ENCODE measurements around the gene TSSC4.

TSSC4 gene

GRCh38 chr11:2409126-2409525, 8.6 kb downstream of the TSSC4 start:
- no peak for TF ChIP-seq GATA1 (IDR thresholded peaks at IDR 0.05; ENCODE audit: low read depth, low read length)
- no peak for TF ChIP-seq POLR2A (IDR thresholded peaks at IDR 0.05; ENCODE audit: low read length)
- no peak for DNase-seq

DNA sequence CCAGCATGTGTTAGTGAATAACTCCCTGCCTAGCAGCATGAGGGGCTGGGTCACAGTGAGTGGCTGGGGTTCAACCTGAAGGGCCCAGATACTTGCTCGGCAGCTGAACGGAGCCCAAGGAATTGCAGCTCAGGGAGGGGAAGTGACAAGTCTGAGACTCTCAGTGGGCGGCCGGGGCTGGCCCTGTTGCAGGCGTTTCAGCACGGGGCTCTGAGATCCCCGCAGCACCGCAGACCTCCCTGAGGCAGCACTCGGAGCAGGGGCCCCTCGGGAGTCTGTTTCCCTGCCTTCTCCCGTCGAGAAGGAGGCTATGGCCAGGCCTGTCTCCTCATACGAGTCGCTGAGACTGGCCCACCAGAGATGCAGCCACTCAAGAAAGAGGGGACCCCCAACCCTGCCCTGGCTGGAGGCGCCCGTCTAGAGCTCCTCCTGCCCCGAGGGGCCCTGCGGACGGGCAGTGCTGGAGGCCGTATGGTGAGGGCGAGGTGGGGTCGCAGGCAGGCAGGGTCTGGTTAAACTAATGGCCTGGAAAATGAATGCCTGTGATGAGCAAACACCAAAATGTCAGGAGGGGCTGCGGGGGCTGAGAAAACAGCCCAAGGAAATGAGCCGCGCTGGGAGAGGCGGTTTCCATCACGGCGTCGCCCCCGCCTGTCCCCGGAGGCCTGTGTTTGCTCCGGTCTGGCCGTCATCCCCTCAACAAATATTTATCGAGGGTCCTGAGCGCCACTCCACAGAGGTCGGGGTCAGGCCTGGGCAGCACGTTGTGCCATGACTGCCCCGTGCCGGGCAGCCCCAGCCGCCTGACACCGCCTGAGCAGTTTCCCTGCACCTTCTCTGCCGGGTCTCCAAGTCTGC, 9.3 kb downstream of the TSSC4 start:
- no peak for DNase-seq
- TF ChIP-seq GATA1 (IDR thresholded peaks at IDR 0.05; ENCODE audit: low read depth, low read length) (no peak), POLR2A (IDR thresholded peaks at IDR 0.05; ENCODE audit: low read length) (no peak)

DNA sequence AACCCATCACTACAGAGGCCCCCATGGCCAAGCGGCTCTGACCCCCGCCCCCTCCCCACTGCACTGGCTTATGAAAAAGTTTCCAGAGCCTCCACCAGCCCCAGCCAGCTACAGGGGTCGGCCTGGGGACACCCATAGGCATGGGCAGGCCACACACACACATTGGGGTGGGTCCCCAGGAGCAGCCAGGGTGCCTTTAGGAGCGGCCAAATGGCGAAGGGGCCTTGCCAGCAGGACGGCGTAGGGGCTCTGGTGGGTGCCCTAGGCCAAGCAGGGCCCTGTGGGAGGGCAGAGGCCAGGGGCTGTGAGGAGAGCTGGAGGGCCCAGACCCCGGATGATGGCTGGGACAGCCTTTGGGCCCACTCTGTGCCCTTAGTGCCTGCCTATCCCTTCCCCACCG, 10.1 kb downstream of the TSSC4 start:
- DNase-seq: no peak
- no peak for TF ChIP-seq POLR2A (IDR thresholded peaks at IDR 0.05; ENCODE audit: low read length)

GRCh38 chr11:2411446-2412305, 11.1 kb downstream of the TSSC4 start:
- TF ChIP-seq POLR2A (IDR thresholded peaks at IDR 0.05; ENCODE audit: low read length): no peak
- no peak for TF ChIP-seq GATA1 (IDR thresholded peaks at IDR 0.05; ENCODE audit: low read depth, low read length)
- DNase-seq: no peak

GRCh38 chr11:2412323-2412722, 11.8 kb downstream of the TSSC4 start:
- TF ChIP-seq GATA1 (IDR thresholded peaks at IDR 0.05; ENCODE audit: low read depth, low read length): no peak
- DNase-seq: no peak

DNA sequence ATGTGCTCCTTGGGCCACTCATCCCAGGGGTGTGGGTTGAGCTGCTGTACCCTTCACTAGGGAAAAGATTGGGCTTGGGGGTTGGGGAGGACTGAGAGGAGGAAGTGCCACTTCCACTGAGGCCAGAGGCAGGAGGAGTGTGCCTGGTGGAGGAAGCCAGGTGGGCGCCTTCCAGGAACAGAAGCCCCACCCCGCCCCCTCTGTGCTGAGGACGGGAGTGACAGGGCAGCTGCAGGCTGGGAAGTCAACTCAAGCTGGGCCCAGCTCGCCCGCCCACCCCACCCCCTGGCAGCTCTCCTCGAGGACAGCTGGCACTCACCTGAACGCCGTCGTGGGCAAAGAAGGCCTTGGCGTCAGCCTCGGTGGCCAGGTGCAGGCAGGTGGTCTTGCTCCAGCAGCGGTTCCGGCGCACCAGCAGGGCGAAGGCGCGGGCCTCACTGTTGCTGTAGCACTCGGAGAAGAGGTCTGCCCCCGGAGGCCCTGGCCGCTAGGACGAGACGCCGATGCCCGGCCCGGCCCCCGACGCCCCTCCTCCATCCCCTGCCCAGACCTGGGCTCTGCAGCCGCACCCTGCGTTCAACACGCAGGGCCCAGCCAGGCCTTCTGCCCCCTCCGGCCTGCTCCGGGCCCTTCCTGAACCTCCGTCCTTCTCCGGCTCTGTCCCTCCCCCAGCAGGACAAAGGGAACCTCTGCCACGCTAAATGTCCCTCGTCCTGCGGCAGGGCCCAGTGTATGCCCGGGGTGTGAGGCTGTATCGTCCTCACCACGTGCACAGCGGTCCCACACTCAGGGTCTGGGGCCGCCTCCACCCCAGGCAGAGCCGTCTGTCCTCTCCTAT, 13.4 kb downstream of the TSSC4 start:
- DNase-seq: no peak
- no peak for TF ChIP-seq GATA1 (IDR thresholded peaks at IDR 0.05; ENCODE audit: low read depth, low read length)
- no peak for TF ChIP-seq POLR2A (IDR thresholded peaks at IDR 0.05; ENCODE audit: low read length)

DNA sequence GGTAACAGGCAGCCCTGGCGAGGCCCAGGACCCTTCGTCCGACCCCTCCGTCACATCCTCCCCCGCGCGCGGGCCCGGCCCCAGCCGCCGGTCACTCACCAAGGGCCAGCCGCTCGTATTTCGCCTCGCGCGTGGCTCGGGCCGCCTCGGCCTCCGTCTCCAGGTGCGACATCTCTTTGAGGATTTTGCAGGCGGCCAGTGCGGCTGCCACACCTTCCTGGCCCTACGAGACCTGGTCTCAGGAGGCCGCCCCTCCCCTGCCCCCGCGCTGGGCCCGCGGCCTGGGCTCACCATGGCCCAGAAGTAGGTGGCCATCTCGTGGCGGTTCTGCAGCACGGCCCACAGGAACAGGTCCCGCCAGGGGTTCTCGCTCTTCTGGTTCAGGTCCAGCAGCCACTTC, 14.1 kb downstream of the TSSC4 start:
- no peak for DNase-seq
- no peak for TF ChIP-seq POLR2A (IDR thresholded peaks at IDR 0.05; ENCODE audit: low read length)

GRCh38 chr11:2415171-2415570, 14.6 kb downstream of the TSSC4 start:
- no peak for DNase-seq
- TF ChIP-seq GATA1 (IDR thresholded peaks at IDR 0.05; ENCODE audit: low read depth, low read length) (no peak), POLR2A (IDR thresholded peaks at IDR 0.05; ENCODE audit: low read length) (no peak)

GRCh38 chr11:2415601-2416380, 15.2 kb downstream of the TSSC4 start:
- TF ChIP-seq POLR2A (IDR thresholded peaks at IDR 0.05; ENCODE audit: low read length) (no peak), GATA1 (IDR thresholded peaks at IDR 0.05; ENCODE audit: low read depth, low read length) (no peak)

DNA sequence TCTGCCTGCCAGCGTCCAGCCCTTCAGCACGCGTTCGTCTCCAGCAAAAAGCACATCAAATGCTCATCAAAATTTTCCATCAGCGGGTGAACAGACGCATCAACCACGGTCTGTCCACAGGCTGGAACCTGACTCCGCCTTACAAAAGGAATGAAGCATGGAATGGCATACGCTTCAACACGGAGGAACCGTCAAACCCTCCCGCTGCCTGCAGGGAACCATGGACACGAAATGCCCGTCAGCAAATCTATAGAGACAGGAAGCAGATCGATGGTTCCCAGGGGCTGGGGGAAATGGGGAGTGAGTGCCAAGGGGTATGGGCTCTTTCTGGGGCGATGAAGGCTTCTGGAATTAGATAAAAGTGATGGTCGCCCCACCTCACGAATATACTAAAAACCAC, 16.2 kb downstream of the TSSC4 start:
- TF ChIP-seq POLR2A (IDR thresholded peaks at IDR 0.05; ENCODE audit: low read length) (no peak), GATA1 (IDR thresholded peaks at IDR 0.05; ENCODE audit: low read depth, low read length) (no peak)
- no peak for DNase-seq

More at GRCh38 chr11:2415601-2416380, 15.2 kb downstream of the TSSC4 start:
- DNase-seq: peak in 1 of 2 experiments; percentile 10

GRCh38 chr11:2417856-2418692, 17.5 kb downstream of the TSSC4 start:
- no peak for DNase-seq
- TF ChIP-seq GATA1 (IDR thresholded peaks at IDR 0.05; ENCODE audit: low read depth, low read length): no peak
- TF ChIP-seq POLR2A (IDR thresholded peaks at IDR 0.05; ENCODE audit: low read length): no peak

- TF ChIP-seq GATA1 (IDR thresholded peaks at IDR 0.05; ENCODE audit: low read depth, low read length) (no peak), POLR2A (IDR thresholded peaks at IDR 0.05; ENCODE audit: low read length) (no peak)
- no peak for DNase-seq
Observed at GRCh38 chr11:2418693-2419360, 18.3 kb downstream of the TSSC4 start.
